ENCODE data around the gene C10orf71.
A peak's percentile ranks its signal among the peaks of the same experiment; 100 is the strongest.

The C10orf71 gene

GRCh38 chr10:49360271-49361177, 61.6 kb downstream of the C10orf71 start:
- DNase-seq (ENCODE audit: low spot score): no peak
- TF ChIP-seq CTCF (IDR thresholded peaks at IDR 0.05; ENCODE audit: extremely low read depth, missing control alignments): no peak

GRCh38 chr10:49361178-49361554, 62.2 kb downstream of the C10orf71 start:
- DNase-seq (ENCODE audit: low spot score): no peak
- TF ChIP-seq CTCF (IDR thresholded peaks at IDR 0.05; ENCODE audit: extremely low read depth, missing control alignments): no peak

GRCh38 chr10:49361735-49362568, 63.0 kb downstream of the C10orf71 start:
- TF ChIP-seq CTCF (IDR thresholded peaks at IDR 0.05; ENCODE audit: extremely low read depth, missing control alignments): no peak
- DNase-seq (ENCODE audit: low spot score): no peak

GRCh38 chr10:49362596-49363260, 63.8 kb downstream of the C10orf71 start:
- DNase-seq (ENCODE audit: low spot score): peak; percentile 67
- TF ChIP-seq CTCF (IDR thresholded peaks at IDR 0.05; ENCODE audit: extremely low read depth, missing control alignments): no peak

GRCh38 chr10:49363309-49364031, 64.5 kb downstream of the C10orf71 start:
- no peak for TF ChIP-seq CTCF (IDR thresholded peaks at IDR 0.05; ENCODE audit: extremely low read depth, missing control alignments)
- no peak for DNase-seq (ENCODE audit: low spot score)

GRCh38 chr10:49364051-49364450, 65.1 kb downstream of the C10orf71 start:
- no peak for TF ChIP-seq CTCF (IDR thresholded peaks at IDR 0.05; ENCODE audit: extremely low read depth, missing control alignments)
- no peak for DNase-seq (ENCODE audit: low spot score)
